HepG2 (cell line): Measurements from ENCODE around the gene SSBP4. TPM values are rescaled to one million over a fixed set of nuclear protein-coding genes. Genes with fewer than 3 reads are reported as not detected.

ENCODE experiments used
- ATAC-seq: fragments of 200-7000 bp; cut with Tn5 transposase; 3 replicates; pipeline ENCODE4 v1.9.1; 2020; ENCODE audit warnings: mild to moderate bottlenecking, moderate library complexity
- BruUV-seq: library from RNA; stranded (reverse); fragments of 400-500 nt; replicated peaks from 2 replicates; lab custom pipeline; 2021; lab: Mats Ljungman, UMichigan
- CTCF ChIA-PET: fragments of 300-600 bp; formaldehyde crosslinking; extraction: SDS; loops from one replicate; lab custom pipeline; 2021; ENCODE audit warnings: low total read pairs, inconsistent platforms, low intra/inter-chr PET ratio; lab: Yijun Ruan, JAX
- POLR2A ChIA-PET: fragments of 350-600 bp; sonication (Branson Sonifier 250); formaldehyde crosslinking; loops from one replicate; lab custom pipeline; 2020; ENCODE audit warnings: antibody characterized with exemption, inconsistent platforms; lab: Yijun Ruan, JAX
- DNase-seq: peaks from one replicate; pipeline ENCODE4 v3.0.0-alpha.2; 2015; ENCODE audit warnings: low spot score
- FAIRE-seq: peaks from 3 replicates; lab custom pipeline; 2011; peaks lifted over from hg19 to GRCh38; lab: Jason Lieb, UNC
- H2AFZ ChIP-seq: one replicate; pipeline ENCODE4 v1.6.1; 2011; ENCODE audit warnings: low read length, inconsistent platforms
- H3K27ac ChIP-seq: fragments of 300-600 bp; 3 replicates; pipeline ENCODE4 v1.8.0; 2011; ENCODE audit warnings: mixed run types, mild to moderate bottlenecking, mixed read lengths, low read length, inconsistent platforms; ENCODE audit not compliant: insufficient read depth; ENCODE audit errors: extremely low read length
- H3K27me3 ChIP-seq, 2 experiments: fragments of 200-600 bp in 1 of 2; 2 replicates in 1 of 2; 3 replicates in 1 of 2; pipeline versions ENCODE4 v1.6.0 to v1.8.0; 2011; ENCODE audit warnings: low read length in 2 of 2, mild to moderate bottlenecking in 2 of 2, moderate library complexity in 2 of 2, inconsistent platforms in 1 of 2; ENCODE audit not compliant: insufficient read depth in 2 of 2, control insufficient read depth in 1 of 2
- H3K36me3 ChIP-seq, 2 experiments: fragments of 200-600 bp in 1 of 2; replicated peaks in 1 of 2; 2 replicates in 1 of 2; 3 replicates in 1 of 2; pipeline versions ENCODE4 v1.5.1 to v1.8.0; 2011; ENCODE audit warnings: low read length in 2 of 2, inconsistent platforms in 1 of 2; ENCODE audit not compliant: insufficient read depth in 2 of 2, control insufficient read depth in 1 of 2
- H3K4me1 ChIP-seq: 2 replicates; pipeline ENCODE4 v1.5.1; 2012; ENCODE audit warnings: low read length, inconsistent platforms; ENCODE audit not compliant: insufficient read depth
- H3K4me2 ChIP-seq: 2 replicates; pipeline ENCODE4 v1.6.0; 2011; ENCODE audit warnings: low read depth, low read length, inconsistent platforms
- H3K4me3 ChIP-seq, 3 experiments: fragments of 200-600 bp in 1 of 3; sonication (generic), shearing (Covaris generic) in 1 of 3; replicated peaks in 1 of 3; 2 replicates each; pipeline ENCODE4 v1.5.1; 2011 to 2016; ENCODE audit warnings: low read length in 3 of 3, inconsistent platforms in 2 of 3, low read depth in 2 of 3, mild to moderate bottlenecking in 2 of 3, control low read depth in 1 of 3, mixed read lengths in 1 of 3; ENCODE audit not compliant: insufficient read depth in 1 of 3
- H3K79me2 ChIP-seq: one replicate; pipeline ENCODE4 v1.6.1; 2011; ENCODE audit warnings: low read length, inconsistent platforms; ENCODE audit not compliant: insufficient read depth
- H3K9ac ChIP-seq: 2 replicates; pipeline ENCODE4 v1.6.0; 2011; ENCODE audit warnings: mild to moderate bottlenecking, low read depth, low read length, inconsistent platforms; ENCODE audit not compliant: insufficient read depth
- H3K9me3 ChIP-seq: 2 replicates; pipeline ENCODE4 v1.5.1; 2012; ENCODE audit warnings: mild to moderate bottlenecking, low read length
- H4K20me1 ChIP-seq: 2 replicates; pipeline ENCODE4 v1.6.0; 2011; ENCODE audit warnings: inconsistent platforms, mild to moderate bottlenecking, low read length, moderate library complexity; ENCODE audit not compliant: insufficient read depth
- ETV5 ChIP-seq: IDR thresholded peaks from 2 replicates; pipeline ENCODE4 v1.6.1; 2018; ENCODE audit warnings: missing biosample characterization, missing genetic modification reagents, inconsistent platforms, borderline replicate concordance
- NFRKB ChIP-seq: fragments of 450-650 bp; IDR thresholded peaks from 2 replicates; pipeline ENCODE4 v1.6.1; 2017
- NRL ChIP-seq: sonication (generic); formaldehyde crosslinking; IDR thresholded peaks from 2 replicates; pipeline ENCODE4 v1.5.0; 2020; ENCODE audit warnings: missing genetic modification reagents, mild to moderate bottlenecking, moderate library complexity, borderline replicate concordance
- SMARCC2 ChIP-seq: fragments of 450-650 bp; IDR thresholded peaks from 2 replicates; pipeline ENCODE4 v1.6.1; 2017; ENCODE audit warnings: antibody characterized with exemption, mild to moderate bottlenecking
- TBX2 ChIP-seq: sonication (generic); formaldehyde crosslinking; IDR thresholded peaks from 2 replicates; pipeline ENCODE4 v1.5.0; 2020; ENCODE audit warnings: missing genetic modification reagents, mild to moderate bottlenecking, borderline replicate concordance
- ZBTB20 ChIP-seq: sonication (generic); formaldehyde crosslinking; IDR thresholded peaks from 2 replicates; pipeline ENCODE4 v1.8.1; 2023; ENCODE audit warnings: missing genetic modification reagents, low read depth, mild to moderate bottlenecking, borderline replicate concordance
- ZNF101 ChIP-seq: sonication (generic); formaldehyde crosslinking; IDR thresholded peaks from 2 replicates; pipeline ENCODE4 v1.4.0; 2020; ENCODE audit warnings: mild to moderate bottlenecking, low read depth, missing genetic modification reagents, borderline replicate concordance
- ZNF564 ChIP-seq: sonication (generic); formaldehyde crosslinking; IDR thresholded peaks from 2 replicates; pipeline ENCODE4 v1.8.1; 2023; ENCODE audit warnings: mild to moderate bottlenecking, missing genetic modification reagents
- WGBS: methylation state at CpG from one replicate; pipeline ENCODE4 v1.1.6; 2017; ENCODE audit warnings: low lambda C conversion rate; 5-methylcytosine and 5-hydroxymethylcytosine counted together
- in situ Hi-C: cut with HindIII; loops from 2 replicates; pipeline ENCODE4 v1.10.0; 2017; ENCODE audit warnings: low pct_unique_long_range_greater_than_20kb; ENCODE audit not compliant: extremely low pct_ligation_motif_present
- intact Hi-C: fragments of 100-400 bp; cut with micrococcal nuclease; formaldehyde crosslinking; loops from one replicate; pipeline ENCODE4 v1.10.0; 2022; ENCODE audit not compliant: unreplicated experiment
- polyA plus RNA-seq, 8 experiments: library from polyadenylated mRNA; depleted of rRNA in 3 of 8; stranded (reverse) in 7 of 8; unstranded in 1 of 8; fragments of >200 nt; fragmentation: Illumina TruSeq in 4 of 8; extraction: Trizol in 4 of 8; gene quantifications; 2 replicates each; pipeline versions ENCODE4 v1.2.1 to v1.2.3, GENCODE V29; 2011 to 2016; ENCODE audit warnings: low read depth in 4 of 8, missing spikeins in 1 of 8, mixed read lengths in 1 of 8; ENCODE audit not compliant: insufficient read depth in 1 of 8
- total RNA-seq, 5 experiments: library from RNA; depleted of rRNA; stranded (reverse); fragments of >200 nt; fragmentation: Illumina TruSeq; extraction: Trizol; gene quantifications; 2 replicates each; pipeline ENCODE4 v1.2.3, GENCODE V29; 2016; ENCODE audit warnings: low read depth in 1 of 5
- TF ChIP-seq, protein P1 (sequence below): IDR thresholded peaks from 2 replicates; pipeline ENCODE4 v1.6.1; 2016; ENCODE audit warnings: low read depth, missing genetic modification reagents, missing compliant biosample characterization
- TF ChIP-seq, protein P2 (sequence below): sonication (generic); formaldehyde crosslinking; IDR thresholded peaks from 2 replicates; pipeline ENCODE4 v1.8.0; 2022; ENCODE audit warnings: low read depth, missing genetic modification reagents

Gene SSBP4
- total and polyA plus RNA-seq, 2 of the 13 experiments (the other 11 are each of a cell fraction or from before 2014, with no cell fraction given), result 20.8 to 39.5 TPM

GRCh38 chr19:18424122-18424889, 5.1 kb downstream of the SSBP4 start:
- H3K9ac ChIP-seq, result no peak overlapping the region
- peaks cover 0 to 3% of the 10 kb centered on the region in 2 experiments; a peak in 1 of 5 replicates for H3K36me3 ChIP-seq
- WGBS, result 93% methylated on average over 22 of the region's 22 CpGs
- DNase-seq, result no peak
- in situ Hi-C loops (no loop called here), intact Hi-C loops (no loop called here)
- TF ChIP-seq SMARCC2 (no peak), ZNF101 (CRISPR knock-in tag) (no peak), ZNF564 (CRISPR knock-in tag) (no peak), ETV5 (CRISPR knock-in tag) (no peak), ZBTB20 (no peak), NFRKB (no peak), TBX2 (CRISPR knock-in tag) (no peak), NRL (CRISPR knock-in tag) (no peak)
- TF ChIP-seq, protein P1, sequence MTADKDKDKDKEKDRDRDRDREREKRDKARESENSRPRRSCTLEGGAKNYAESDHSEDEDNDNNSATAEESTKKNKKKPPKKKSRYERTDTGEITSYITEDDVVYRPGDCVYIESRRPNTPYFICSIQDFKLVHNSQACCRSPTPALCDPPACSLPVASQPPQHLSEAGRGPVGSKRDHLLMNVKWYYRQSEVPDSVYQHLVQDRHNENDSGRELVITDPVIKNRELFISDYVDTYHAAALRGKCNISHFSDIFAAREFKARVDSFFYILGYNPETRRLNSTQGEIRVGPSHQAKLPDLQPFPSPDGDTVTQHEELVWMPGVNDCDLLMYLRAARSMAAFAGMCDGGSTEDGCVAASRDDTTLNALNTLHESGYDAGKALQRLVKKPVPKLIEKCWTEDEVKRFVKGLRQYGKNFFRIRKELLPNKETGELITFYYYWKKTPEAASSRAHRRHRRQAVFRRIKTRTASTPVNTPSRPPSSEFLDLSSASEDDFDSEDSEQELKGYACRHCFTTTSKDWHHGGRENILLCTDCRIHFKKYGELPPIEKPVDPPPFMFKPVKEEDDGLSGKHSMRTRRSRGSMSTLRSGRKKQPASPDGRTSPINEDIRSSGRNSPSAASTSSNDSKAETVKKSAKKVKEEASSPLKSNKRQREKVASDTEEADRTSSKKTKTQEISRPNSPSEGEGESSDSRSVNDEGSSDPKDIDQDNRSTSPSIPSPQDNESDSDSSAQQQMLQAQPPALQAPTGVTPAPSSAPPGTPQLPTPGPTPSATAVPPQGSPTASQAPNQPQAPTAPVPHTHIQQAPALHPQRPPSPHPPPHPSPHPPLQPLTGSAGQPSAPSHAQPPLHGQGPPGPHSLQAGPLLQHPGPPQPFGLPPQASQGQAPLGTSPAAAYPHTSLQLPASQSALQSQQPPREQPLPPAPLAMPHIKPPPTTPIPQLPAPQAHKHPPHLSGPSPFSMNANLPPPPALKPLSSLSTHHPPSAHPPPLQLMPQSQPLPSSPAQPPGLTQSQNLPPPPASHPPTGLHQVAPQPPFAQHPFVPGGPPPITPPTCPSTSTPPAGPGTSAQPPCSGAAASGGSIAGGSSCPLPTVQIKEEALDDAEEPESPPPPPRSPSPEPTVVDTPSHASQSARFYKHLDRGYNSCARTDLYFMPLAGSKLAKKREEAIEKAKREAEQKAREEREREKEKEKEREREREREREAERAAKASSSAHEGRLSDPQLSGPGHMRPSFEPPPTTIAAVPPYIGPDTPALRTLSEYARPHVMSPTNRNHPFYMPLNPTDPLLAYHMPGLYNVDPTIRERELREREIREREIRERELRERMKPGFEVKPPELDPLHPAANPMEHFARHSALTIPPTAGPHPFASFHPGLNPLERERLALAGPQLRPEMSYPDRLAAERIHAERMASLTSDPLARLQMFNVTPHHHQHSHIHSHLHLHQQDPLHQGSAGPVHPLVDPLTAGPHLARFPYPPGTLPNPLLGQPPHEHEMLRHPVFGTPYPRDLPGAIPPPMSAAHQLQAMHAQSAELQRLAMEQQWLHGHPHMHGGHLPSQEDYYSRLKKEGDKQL (CRISPR knock-in tag), result no peak
- TF ChIP-seq, protein P2, sequence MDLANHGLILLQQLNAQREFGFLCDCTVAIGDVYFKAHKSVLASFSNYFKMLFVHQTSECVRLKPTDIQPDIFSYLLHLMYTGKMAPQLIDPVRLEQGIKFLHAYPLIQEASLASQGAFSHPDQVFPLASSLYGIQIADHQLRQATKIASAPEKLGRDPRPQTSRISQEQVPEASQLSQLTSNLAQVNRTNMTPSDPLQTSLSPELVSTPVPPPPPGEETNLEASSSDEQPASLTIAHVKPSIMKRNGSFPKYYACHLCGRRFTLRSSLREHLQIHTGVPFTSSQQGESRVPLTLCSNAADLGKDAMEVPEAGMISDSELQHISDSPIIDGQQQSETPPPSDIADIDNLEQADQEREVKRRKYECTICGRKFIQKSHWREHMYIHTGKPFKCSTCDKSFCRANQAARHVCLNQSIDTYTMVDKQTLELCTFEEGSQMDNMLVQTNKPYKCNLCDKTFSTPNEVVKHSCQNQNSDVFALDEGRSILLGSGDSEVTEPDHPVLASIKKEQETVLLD (CRISPR knock-in tag), result no peak
- H4K20me1 ChIP-seq, result peaks cover 8% of the 10 kb centered on the region; the same call in 1 of the 2 replicates
- H2AFZ ChIP-seq, result no peak overlapping the region
- no peaks in the 10 kb centered on the region for H3K27me3 ChIP-seq
- ATAC-seq, result no peak
- POLR2A ChIA-PET, result no interaction called here
- no peaks in the 10 kb centered on the region for H3K9me3 ChIP-seq
- H3K4me1 ChIP-seq, result peaks cover 18% of the 10 kb centered on the region
- H3K27ac ChIP-seq, result no peak overlapping the region
- H3K4me2 ChIP-seq, result no peak overlapping the region
- BruUV-seq, result no TSS peak
- H3K4me3 ChIP-seq, result no peak overlapping the region
- peaks cover 31% of the 10 kb centered on the region for H3K79me2 ChIP-seq
- CTCF ChIA-PET, result no interaction called here
- no peak for FAIRE-seq
